HCT116 (cell line): ENCODE measurements around the gene MYCN. TPM values are rescaled to one million over a fixed set of nuclear protein-coding genes. Genes with fewer than 3 reads are reported as not detected.

Experiments used
- ATAC-seq: fragments of 200-7000 bp; cut with Tn5 transposase; 2 replicates; pipeline ENCODE4 v1.9.1; 2020; ENCODE audit warnings: mild to moderate bottlenecking, moderate library complexity
- BruUV-seq: library from RNA; stranded (reverse); fragments of 400-500 nt; replicated peaks from 2 replicates; lab custom pipeline; 2021; lab: Mats Ljungman, UMichigan
- CTCF ChIA-PET: fragments of 300-600 bp; sonication (Branson Sonifier 250); formaldehyde crosslinking; loops from one replicate; lab custom pipeline; 2021; ENCODE audit warnings: antibody characterized with exemption; lab: Charles Lee
- POLR2A ChIA-PET: fragments of 300-600, 350-600 bp; sonication (Branson Sonifier 250); formaldehyde crosslinking; loops from one replicate; lab custom pipeline; 2021; ENCODE audit warnings: antibody characterized with exemption; lab: Charles Lee
- RAD21 ChIA-PET, 2 experiments: fragments of 300-600 bp; sonication (Branson Sonifier 250); formaldehyde crosslinking; loops; one replicate each; lab custom pipeline; 2023; ENCODE audit warnings: low total read pairs in 2 of 2; ENCODE audit not compliant: uncharacterized antibody in 2 of 2, unreplicated experiment in 2 of 2, low non-redundant PET in 1 of 2; lab: Charles Lee
- DNase-seq: peaks from one replicate; pipeline ENCODE4 v3.0.0-alpha.2; 2010; ENCODE audit warnings: low read depth, low spot score
- H2AFZ ChIP-seq: fragments of 200-600 bp; shearing (Covaris generic), sonication (generic); 2 replicates; pipeline ENCODE4 v1.6.1; 2017; ENCODE audit warnings: low read depth, mixed run types, mixed read lengths, antibody characterized with exemption, low read length; ENCODE audit not compliant: poor library complexity, severe bottlenecking
- H3K27ac ChIP-seq: 2 replicates; pipeline ENCODE4 v1.5.1; 2012; ENCODE audit warnings: low read depth, low read length
- H3K27me3 ChIP-seq: fragments of 200-600 bp; sonication (generic); 2 replicates; pipeline ENCODE4 v1.6.1; 2016; ENCODE audit warnings: mixed run types, low read length, mixed read lengths; ENCODE audit not compliant: insufficient read depth
- H3K36me3 ChIP-seq, 2 experiments: fragments of 200-500 bp in 1 of 2; fragments of 200-600 bp in 1 of 2; sonication (Bioruptor generic) in 1 of 2; sonication (generic) in 1 of 2; 2 replicates each; pipeline versions ENCODE4 v1.5.1 to v1.6.1; 2014 to 2016; ENCODE audit warnings: low read length in 2 of 2, inconsistent platforms in 1 of 2, mixed read lengths in 1 of 2, mixed run types in 1 of 2; ENCODE audit not compliant: insufficient read depth in 2 of 2, control insufficient read depth in 1 of 2
- H3K4me1 ChIP-seq, 2 experiments: fragments of 200-600 bp in 1 of 2; sonication (generic) in 1 of 2; 2 replicates each; pipeline versions ENCODE4 v1.5.1 to v1.6.1; 2012 to 2017; ENCODE audit warnings: low read length in 2 of 2, inconsistent platforms in 1 of 2, mild to moderate bottlenecking in 1 of 2, mixed read lengths in 1 of 2, mixed run types in 1 of 2, moderate library complexity in 1 of 2; ENCODE audit not compliant: insufficient read depth in 2 of 2, control insufficient read depth in 1 of 2
- H3K4me2 ChIP-seq: fragments of 200-600 bp; sonication (generic); 2 replicates; pipeline ENCODE4 v1.6.1; 2017; ENCODE audit warnings: mixed run types, low read length, mixed read lengths
- H3K4me3 ChIP-seq, 2 experiments: fragments of 200-600 bp in 1 of 2; sonication (generic) in 1 of 2; replicated peaks in 1 of 2; 2 replicates each; pipeline ENCODE4 v1.5.1; 2011 to 2016; ENCODE audit warnings: low read length in 2 of 2, control low read depth in 1 of 2, low read depth in 1 of 2, mild to moderate bottlenecking in 1 of 2, mixed read lengths in 1 of 2, mixed run types in 1 of 2
- H3K79me2 ChIP-seq: fragments of 200-600 bp; sonication (generic); 2 replicates; pipeline ENCODE4 v1.6.1; 2017; ENCODE audit warnings: mild to moderate bottlenecking, mixed run types, low read length, moderate library complexity, mixed read lengths; ENCODE audit not compliant: insufficient read depth
- H3K9ac ChIP-seq: fragments of 200-600 bp; sonication (generic); 2 replicates; pipeline ENCODE4 v1.6.1; 2016; ENCODE audit warnings: low read length, mixed read lengths
- H3K9me2 ChIP-seq: fragments of 200-600 bp; sonication (generic), shearing (Covaris generic); 2 replicates; pipeline ENCODE4 v1.6.1; 2017; ENCODE audit warnings: mixed run types, mild to moderate bottlenecking, moderate library complexity; ENCODE audit not compliant: insufficient read depth
- H3K9me3 ChIP-seq, 2 experiments: fragments of 200-500 bp in 1 of 2; fragments of 200-600 bp in 1 of 2; sonication (Bioruptor generic) in 1 of 2; sonication (generic) in 1 of 2; 2 replicates each; pipeline ENCODE4 v1.6.1; 2014 to 2017; ENCODE audit warnings: low read length in 2 of 2, mixed read lengths in 2 of 2, inconsistent platforms in 1 of 2, low read depth in 1 of 2, mild to moderate bottlenecking in 1 of 2, mixed run types in 1 of 2, moderate library complexity in 1 of 2; ENCODE audit not compliant: control insufficient read depth in 1 of 2, insufficient read depth in 1 of 2
- H4K20me1 ChIP-seq: fragments of 200-600 bp; sonication (generic), shearing (Covaris generic); 2 replicates; pipeline ENCODE4 v1.6.1; 2017; ENCODE audit warnings: mixed run types, mild to moderate bottlenecking, moderate library complexity; ENCODE audit not compliant: insufficient read depth
- CBX3 ChIP-seq: IDR thresholded peaks from 2 replicates; pipeline ENCODE4 v1.6.1; 2012; ENCODE audit warnings: low read depth
- CEBPB ChIP-seq: IDR thresholded peaks from 2 replicates; pipeline ENCODE4 v1.6.1; 2012; ENCODE audit warnings: low read depth
- CTCF ChIP-seq, 3 experiments: fragments of 200-600 bp in 1 of 3; sonication (generic) in 1 of 3; IDR thresholded peaks in 2 of 3; conservative IDR thresholded peaks in 1 of 3; 2 replicates each; pipeline ENCODE4 v1.5.1; 2012 to 2017; ENCODE audit warnings: low read depth in 2 of 3, low read length in 2 of 3, antibody characterized with exemption in 1 of 3, borderline replicate concordance in 1 of 3, control low read depth in 1 of 3, mild to moderate bottlenecking in 1 of 3, mixed read lengths in 1 of 3, mixed run types in 1 of 3, moderate library complexity in 1 of 3; ENCODE audit not compliant: insufficient read depth in 1 of 3
- EGR1 ChIP-seq: IDR thresholded peaks from 2 replicates; pipeline ENCODE4 v1.6.1; 2012; ENCODE audit warnings: low read depth
- ELF1 ChIP-seq: IDR thresholded peaks from 2 replicates; pipeline ENCODE4 v1.6.1; 2012; ENCODE audit warnings: low read depth, borderline replicate concordance
- EZH2 ChIP-seq: fragments of 200-600 bp; sonication (generic); IDR thresholded peaks from 2 replicates; pipeline ENCODE4 v1.6.1; 2017; ENCODE audit warnings: antibody characterized with exemption, mixed run types
- EZH2phosphoT487 ChIP-seq: fragments of 200-600 bp; IDR thresholded peaks from 2 replicates; pipeline ENCODE4 v1.6.1; 2018; ENCODE audit warnings: antibody characterized with exemption, borderline replicate concordance
- POLR2AphosphoS5 ChIP-seq: IDR thresholded peaks from 2 replicates; pipeline ENCODE4 v1.6.1; 2011; ENCODE audit warnings: mild to moderate bottlenecking, low read depth, low read length, moderate library complexity
- RAD21 ChIP-seq: IDR thresholded peaks from 2 replicates; pipeline ENCODE4 v1.6.1; 2012; ENCODE audit warnings: low read depth, mild to moderate bottlenecking
- REST ChIP-seq: IDR thresholded peaks from 2 replicates; pipeline ENCODE4 v1.6.1; 2012; ENCODE audit warnings: low read depth
- SP1 ChIP-seq: IDR thresholded peaks from 2 replicates; pipeline ENCODE4 v1.6.1; 2012; ENCODE audit warnings: low read depth
- TCF7L2 ChIP-seq: IDR thresholded peaks from 2 replicates; pipeline ENCODE4 v1.7.0; 2011; ENCODE audit warnings: borderline replicate concordance, inconsistent platforms; ENCODE audit not compliant: insufficient read depth, insufficient read length; ENCODE audit errors: extremely low read depth
- YY1 ChIP-seq: IDR thresholded peaks from 2 replicates; pipeline ENCODE4 v1.6.1; 2011; ENCODE audit warnings: low read length, low read depth, moderate library complexity, mild to moderate bottlenecking; ENCODE audit not compliant: insufficient replicate concordance; ENCODE audit errors: extremely low read depth
- ZFX ChIP-seq: fragments of 450-650 bp; IDR thresholded peaks from 2 replicates; pipeline ENCODE4 v1.6.1; 2017
- ZNF274 ChIP-seq: fragments of 200-500 bp; sonication (Bioruptor generic); IDR thresholded peaks from 2 replicates; pipeline ENCODE4 v1.6.1; 2014; ENCODE audit warnings: mild to moderate bottlenecking, low read depth, low read length, inconsistent platforms
- intact Hi-C: fragments of 100-400 bp; cut with micrococcal nuclease; formaldehyde crosslinking; loops from 2 replicates; pipeline ENCODE4 v1.10.0; 2022
- total RNA-seq: library from RNA; stranded (reverse); gene quantifications from one replicate; pipeline ENCODE4 v1.2.1, GENCODE V29; 2021; ENCODE audit not compliant: unreplicated experiment
- TF ChIP-seq, protein P1 (sequence below): IDR thresholded peaks from 2 replicates; pipeline ENCODE4 v1.6.1; 2011; ENCODE audit warnings: mild to moderate bottlenecking, low read length, moderate library complexity; ENCODE audit not compliant: insufficient replicate concordance; ENCODE audit errors: extremely low read depth
- TF ChIP-seq, protein P2 (sequence below): IDR thresholded peaks from 2 replicates; pipeline ENCODE4 v1.6.1; 2012
- TF ChIP-seq, protein P3 (sequence below): IDR thresholded peaks from 2 replicates; pipeline ENCODE4 v1.6.1; 2012

MYCN gene
- total RNA-seq, 1 experiment from 2014 or later, result not detected

- Histone ChIP-seq H3K4me2 (no peak overlapping the region), H3K36me3 (no peaks in the 10 kb centered on the region), H3K27ac (no peak overlapping the region), H3K9ac (no peak overlapping the region), H4K20me1 (no peaks in the 10 kb centered on the region), H2AFZ (no peak overlapping the region), H3K9me3 (no peaks in the 10 kb centered on the region), H3K27me3 (peaks cover 13% of the 10 kb centered on the region; the same call in 1 of the 2 replicates), H3K79me2 (no peaks in the 10 kb centered on the region), H3K4me3 (no peak overlapping the region), H3K4me1 (peaks cover 0 to 9% of the 10 kb centered on the region in 2 experiments; a peak in 3 of 4 replicates), H3K9me2 (no peaks in the 10 kb centered on the region)
- TF ChIP-seq ZFX (no peak), CEBPB (no peak), SP1 (no peak), ZNF274 (no peak), ELF1 (no peak), REST (no peak), CBX3 (no peak), RAD21 (no peak), CTCF (IDR thresholded peaks at IDR 0.05 in 2 of 3, conservative IDR thresholded peaks at IDR 0.05 in 1 of 3; ENCODE audit: borderline replicate concordance in 1 of 3, insufficient read depth in 1 of 3, low read depth in 2 of 3, low read length in 2 of 3) (no peak), EGR1 (no peak), POLR2AphosphoS5 (no peak), TCF7L2 (no peak), EZH2 (no peak), EZH2phosphoT487 (no peak), YY1 (no peak)
- TF ChIP-seq, protein P1, sequence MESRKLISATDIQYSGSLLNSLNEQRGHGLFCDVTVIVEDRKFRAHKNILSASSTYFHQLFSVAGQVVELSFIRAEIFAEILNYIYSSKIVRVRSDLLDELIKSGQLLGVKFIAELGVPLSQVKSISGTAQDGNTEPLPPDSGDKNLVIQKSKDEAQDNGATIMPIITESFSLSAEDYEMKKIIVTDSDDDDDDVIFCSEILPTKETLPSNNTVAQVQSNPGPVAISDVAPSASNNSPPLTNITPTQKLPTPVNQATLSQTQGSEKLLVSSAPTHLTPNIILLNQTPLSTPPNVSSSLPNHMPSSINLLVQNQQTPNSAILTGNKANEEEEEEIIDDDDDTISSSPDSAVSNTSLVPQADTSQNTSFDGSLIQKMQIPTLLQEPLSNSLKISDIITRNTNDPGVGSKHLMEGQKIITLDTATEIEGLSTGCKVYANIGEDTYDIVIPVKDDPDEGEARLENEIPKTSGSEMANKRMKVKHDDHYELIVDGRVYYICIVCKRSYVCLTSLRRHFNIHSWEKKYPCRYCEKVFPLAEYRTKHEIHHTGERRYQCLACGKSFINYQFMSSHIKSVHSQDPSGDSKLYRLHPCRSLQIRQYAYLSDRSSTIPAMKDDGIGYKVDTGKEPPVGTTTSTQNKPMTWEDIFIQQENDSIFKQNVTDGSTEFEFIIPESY, result no peak
- TF ChIP-seq, protein P2, sequence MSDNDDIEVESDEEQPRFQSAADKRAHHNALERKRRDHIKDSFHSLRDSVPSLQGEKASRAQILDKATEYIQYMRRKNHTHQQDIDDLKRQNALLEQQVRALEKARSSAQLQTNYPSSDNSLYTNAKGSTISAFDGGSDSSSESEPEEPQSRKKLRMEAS, result no peak
- TF ChIP-seq, protein P3, sequence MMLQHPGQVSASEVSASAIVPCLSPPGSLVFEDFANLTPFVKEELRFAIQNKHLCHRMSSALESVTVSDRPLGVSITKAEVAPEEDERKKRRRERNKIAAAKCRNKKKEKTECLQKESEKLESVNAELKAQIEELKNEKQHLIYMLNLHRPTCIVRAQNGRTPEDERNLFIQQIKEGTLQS, result no peak
- no TSS peak for BruUV-seq
- RAD21 ChIA-PET, result no interaction called here
- intact Hi-C loops, result no loop called here
- CTCF ChIA-PET, result no interaction called here
- DNase-seq, result no peak
- POLR2A ChIA-PET, result no interaction called here
- ATAC-seq, result no peak
Measured at GRCh38 chr2:15941481-15941850, 1.1 kb downstream of the MYCN start.
